WTC11 (cell line): ENCODE measurements around the gene FHAD1.

Experiments used
- ATF2 ChIP-seq: sonication (generic); formaldehyde crosslinking; IDR thresholded peaks from 2 replicates; pipeline ENCODE4 v1.8.1; 2022; ENCODE audit warnings: low read depth, missing genetic modification reagents, borderline replicate concordance
- CREB1 ChIP-seq: sonication (generic); formaldehyde crosslinking; IDR thresholded peaks from 2 replicates; pipeline ENCODE4 v1.8.0; 2023; ENCODE audit warnings: mild to moderate bottlenecking, missing genetic modification reagents
- CTCF ChIP-seq: fragments of 200-600 bp; IDR thresholded peaks from 2 replicates; pipeline ENCODE4 v1.8.0; 2022; ENCODE audit warnings: antibody characterized with exemption
- FOXK1 ChIP-seq: sonication (generic); formaldehyde crosslinking; IDR thresholded peaks from 2 replicates; pipeline ENCODE4 v1.8.0; 2022; ENCODE audit warnings: mild to moderate bottlenecking, moderate library complexity, missing genetic modification reagents
- FOXP4 ChIP-seq: sonication (generic); formaldehyde crosslinking; IDR thresholded peaks from 2 replicates; pipeline ENCODE4 v1.8.0; 2022; ENCODE audit warnings: mild to moderate bottlenecking, missing genetic modification reagents
- GABPB1 ChIP-seq: sonication (generic); formaldehyde crosslinking; IDR thresholded peaks from 2 replicates; pipeline ENCODE4 v1.8.1; 2023; ENCODE audit warnings: mild to moderate bottlenecking, missing genetic modification reagents
- RELA ChIP-seq: sonication (generic); formaldehyde crosslinking; IDR thresholded peaks from 2 replicates; pipeline ENCODE4 v1.8.1; 2022; ENCODE audit warnings: missing genetic modification reagents, mild to moderate bottlenecking, borderline replicate concordance
- USF1 ChIP-seq: sonication (generic); formaldehyde crosslinking; IDR thresholded peaks from 2 replicates; pipeline ENCODE4 v1.8.0; 2022; ENCODE audit warnings: mild to moderate bottlenecking, missing genetic modification reagents
- USF2 ChIP-seq: sonication (generic); formaldehyde crosslinking; IDR thresholded peaks from 2 replicates; pipeline ENCODE4 v1.8.1; 2023; ENCODE audit warnings: mild to moderate bottlenecking, missing genetic modification reagents, moderate library complexity
- ZNF512 ChIP-seq: sonication (generic); formaldehyde crosslinking; IDR thresholded peaks from 2 replicates; pipeline ENCODE4 v1.8.1; 2022; ENCODE audit warnings: missing genetic modification reagents, borderline replicate concordance

GRCh38 chr1:15249081-15249480 lies 2.1 kb downstream of the FHAD1 start:
- no peak for TF ChIP-seq CTCF
- TF ChIP-seq RELA (CRISPR knock-in tag): no peak
- no peak for TF ChIP-seq FOXP4 (CRISPR knock-in tag)
- no peak for TF ChIP-seq FOXK1 (CRISPR knock-in tag)
- TF ChIP-seq USF1: no peak
- no peak for TF ChIP-seq USF2 (CRISPR knock-in tag)
- TF ChIP-seq ZNF512 (CRISPR knock-in tag): no peak
- no peak for TF ChIP-seq CREB1 (CRISPR knock-in tag)
- TF ChIP-seq ATF2 (CRISPR knock-in tag): no peak
- TF ChIP-seq GABPB1: no peak
